RWPE2 (cell line): Measurements from ENCODE around the gene IFFO2.

Experiments
- ATAC-seq: fragments of 200-7000 bp; cut with Tn5 transposase; 3 replicates; pipeline ENCODE4 v1.9.1; 2021; ENCODE audit warnings: low read depth
- DNase-seq: peaks from one replicate; pipeline ENCODE4 v3.0.0-alpha.2; 2020; ENCODE audit warnings: low spot score
- H3K27ac ChIP-seq: fragments of 450-650 bp; 2 replicates; pipeline ENCODE4 v1.5.1; 2017; ENCODE audit warnings: mild to moderate bottlenecking; ENCODE audit not compliant: poor library complexity, severe bottlenecking
- H3K27me3 ChIP-seq: fragments of 250-450 bp; sonication (Bioruptor Pico); 2 replicates; pipeline ENCODE4 v1.5.1; 2021; ENCODE audit warnings: mild to moderate bottlenecking, moderate library complexity; ENCODE audit not compliant: insufficient read depth, poor library complexity, severe bottlenecking
- H3K36me3 ChIP-seq: fragments of 250-450 bp; sonication (Bioruptor Pico); 2 replicates; pipeline ENCODE4 v1.5.1; 2020; ENCODE audit warnings: low read depth, mild to moderate bottlenecking, moderate library complexity
- H3K4me1 ChIP-seq: fragments of 250-450 bp; sonication (Bioruptor Pico); 2 replicates; pipeline ENCODE4 v1.5.1; 2021; ENCODE audit warnings: mild to moderate bottlenecking, moderate library complexity; ENCODE audit not compliant: insufficient read depth, poor library complexity, severe bottlenecking
- H3K4me3 ChIP-seq: fragments of 250-450 bp; sonication (Bioruptor Pico); 2 replicates; pipeline ENCODE4 v1.5.1; 2021; ENCODE audit warnings: mild to moderate bottlenecking, moderate library complexity; ENCODE audit not compliant: severe bottlenecking
- H3K9me3 ChIP-seq: fragments of 250-450 bp; sonication (Bioruptor Pico); 2 replicates; pipeline ENCODE4 v1.5.1; 2021; ENCODE audit warnings: mild to moderate bottlenecking, moderate library complexity; ENCODE audit not compliant: severe bottlenecking
- CTCF ChIP-seq: fragments of 450-650 bp; IDR thresholded peaks from one replicate; pipeline ENCODE4 v1.5.1; 2017; ENCODE audit warnings: mild to moderate bottlenecking, moderate library complexity; ENCODE audit not compliant: poor library complexity, severe bottlenecking

The IFFO2 gene

GRCh38 chr1:18921516-18922251, 34.8 kb downstream of the IFFO2 start:
- no peak for ATAC-seq
- no peak for DNase-seq
- no peaks in the 10 kb centered on the region for H3K27me3 ChIP-seq
- no peak for TF ChIP-seq CTCF
- peak overlapping the region; percentile 73 for H3K27ac ChIP-seq
- peaks cover 46% of the 10 kb centered on the region for H3K36me3 ChIP-seq
- no peaks in the 10 kb centered on the region for H3K9me3 ChIP-seq
- H3K4me3 ChIP-seq: no peak overlapping the region
- H3K4me1 ChIP-seq: peaks cover 36% of the 10 kb centered on the region

GRCh38 chr1:18920931-18921330, 35.5 kb downstream of the IFFO2 start:
- no peaks in the 10 kb centered on the region for H3K9me3 ChIP-seq
- ATAC-seq: no peak
- H3K36me3 ChIP-seq: peaks cover 51% of the 10 kb centered on the region
- no peak overlapping the region for H3K27ac ChIP-seq
- TF ChIP-seq CTCF: no peak
- peaks cover 30% of the 10 kb centered on the region for H3K4me1 ChIP-seq
- H3K4me3 ChIP-seq: no peak overlapping the region
- H3K27me3 ChIP-seq: no peaks in the 10 kb centered on the region
- DNase-seq: no peak

GRCh38 chr1:18919956-18920355, 36.5 kb downstream of the IFFO2 start:
- ATAC-seq (no peak), DNase-seq (no peak)
- Histone ChIP-seq H3K27ac (no peak overlapping the region), H3K4me1 (peaks cover 30% of the 10 kb centered on the region), H3K27me3 (no peaks in the 10 kb centered on the region), H3K4me3 (no peak overlapping the region), H3K9me3 (no peaks in the 10 kb centered on the region), H3K36me3 (peaks cover 57% of the 10 kb centered on the region)
- TF ChIP-seq CTCF: no peak

GRCh38 chr1:18919197-18919905, 37.1 kb downstream of the IFFO2 start:
- H3K36me3 ChIP-seq: peaks cover 58% of the 10 kb centered on the region
- H3K27me3 ChIP-seq: no peaks in the 10 kb centered on the region
- DNase-seq (no peak), ATAC-seq (no peak)
- no peak overlapping the region for H3K4me3 ChIP-seq
- peaks cover 27% of the 10 kb centered on the region for H3K4me1 ChIP-seq
- no peak overlapping the region for H3K27ac ChIP-seq
- TF ChIP-seq CTCF: no peak
- no peaks in the 10 kb centered on the region for H3K9me3 ChIP-seq

GRCh38 chr1:18918417-18918816, 38.1 kb downstream of the IFFO2 start:
- DNase-seq (no peak), ATAC-seq (no peak)
- H3K9me3 ChIP-seq: no peaks in the 10 kb centered on the region
- H3K4me1 ChIP-seq: peaks cover 17% of the 10 kb centered on the region
- H3K27ac ChIP-seq: no peak overlapping the region
- TF ChIP-seq CTCF: no peak
- peaks cover 66% of the 10 kb centered on the region for H3K36me3 ChIP-seq
- no peak overlapping the region for H3K4me3 ChIP-seq
- no peaks in the 10 kb centered on the region for H3K27me3 ChIP-seq
